K562 (cell line): Measurements from ENCODE around the gene DUS1L. TPM values are rescaled to one million over a fixed set of nuclear protein-coding genes. Genes with fewer than 3 reads are reported as not detected.

Experiments
- AFF4 ChIP-seq: sonication (generic); formaldehyde crosslinking; IDR thresholded peaks from 2 replicates; pipeline ENCODE4 v1.8.0; 2023; ENCODE audit warnings: mild to moderate bottlenecking, missing genetic modification reagents
- CHAMP1 ChIP-seq: fragments of 450-650 bp; IDR thresholded peaks from 2 replicates; pipeline ENCODE4 v1.6.1; 2016; ENCODE audit warnings: mild to moderate bottlenecking
- DMBX1 ChIP-seq: fragments of 250-450 bp; sonication (Bioruptor Pico); IDR thresholded peaks from 2 replicates; pipeline ENCODE4 v1.8.0; 2022; ENCODE audit warnings: inconsistent platforms, mild to moderate bottlenecking, moderate library complexity, borderline replicate concordance
- MEF2D ChIP-seq: conservative IDR thresholded peaks from 2 replicates; pipeline ENCODE4 v1.6.1; 2016; ENCODE audit warnings: low read depth, missing genetic modification characterization, missing compliant biosample characterization
- ZNF318 ChIP-seq, 2 experiments: fragments of 450-650 bp; IDR thresholded peaks; 2 replicates each; pipeline ENCODE4 v1.6.1; 2016; ENCODE audit warnings: mild to moderate bottlenecking in 2 of 2, borderline replicate concordance in 1 of 2, low read depth in 1 of 2, moderate library complexity in 1 of 2
- polyA plus RNA-seq, 8 experiments: library from polyadenylated mRNA; depleted of rRNA in 4 of 8; stranded (reverse) in 5 of 8; unstranded in 3 of 8; fragments of >200 nt; fragmentation: Nextera tagmentation in 2 of 8; fragmentation: Illumina TruSeq in 1 of 8; extraction: Ambion mirVana in 2 of 8; extraction: Trizol in 1 of 8; gene quantifications; 2 replicates each; pipeline versions ENCODE4 v1.2.1 to v1.2.3, GENCODE V29; 2011 to 2014; ENCODE audit warnings: inconsistent platforms in 1 of 8, missing spikeins in 1 of 8
- total RNA-seq, 7 experiments: library from RNA; depleted of rRNA in 6 of 7; stranded (reverse); fragments of >200 nt in 6 of 7; fragmentation: Illumina TruSeq in 2 of 7; extraction: Trizol in 2 of 7; gene quantifications; 2 replicates each; pipeline versions ENCODE4 v1.2.1 to v1.2.3, GENCODE V29; 2011 to 2021; ENCODE audit warnings: low replicate concordance in 1 of 7
- TF ChIP-seq, protein P1 (sequence below): fragments of 450-650 bp; IDR thresholded peaks from 2 replicates; pipeline ENCODE4 v1.6.1; 2018; ENCODE audit not compliant: partially characterized antibody

DUS1L gene
- total and polyA plus RNA-seq, 9 of the 15 experiments (the other 6 are each of a cell fraction or from before 2014, with no cell fraction given): 7.8 to 210 (median 83.9) TPM

DNA sequence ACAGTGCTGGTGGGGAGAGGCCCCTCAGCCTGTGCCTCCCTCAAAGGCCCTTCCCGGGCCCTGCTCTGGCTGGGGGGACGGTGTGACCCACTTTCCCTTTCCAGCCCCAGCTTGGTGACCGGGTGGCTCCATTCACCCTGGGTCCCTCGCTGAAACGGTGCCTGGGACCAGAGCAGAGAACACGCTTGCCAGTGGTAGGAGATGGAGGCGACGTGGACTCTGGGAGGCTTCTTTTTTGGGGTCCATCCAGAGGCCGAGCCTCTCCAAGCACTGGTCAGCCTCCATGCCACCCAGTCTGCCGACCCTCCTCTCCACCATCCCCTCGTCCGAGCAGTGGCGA is 50.7 kb downstream of the DUS1L start (continued):
- TF ChIP-seq, protein P1, sequence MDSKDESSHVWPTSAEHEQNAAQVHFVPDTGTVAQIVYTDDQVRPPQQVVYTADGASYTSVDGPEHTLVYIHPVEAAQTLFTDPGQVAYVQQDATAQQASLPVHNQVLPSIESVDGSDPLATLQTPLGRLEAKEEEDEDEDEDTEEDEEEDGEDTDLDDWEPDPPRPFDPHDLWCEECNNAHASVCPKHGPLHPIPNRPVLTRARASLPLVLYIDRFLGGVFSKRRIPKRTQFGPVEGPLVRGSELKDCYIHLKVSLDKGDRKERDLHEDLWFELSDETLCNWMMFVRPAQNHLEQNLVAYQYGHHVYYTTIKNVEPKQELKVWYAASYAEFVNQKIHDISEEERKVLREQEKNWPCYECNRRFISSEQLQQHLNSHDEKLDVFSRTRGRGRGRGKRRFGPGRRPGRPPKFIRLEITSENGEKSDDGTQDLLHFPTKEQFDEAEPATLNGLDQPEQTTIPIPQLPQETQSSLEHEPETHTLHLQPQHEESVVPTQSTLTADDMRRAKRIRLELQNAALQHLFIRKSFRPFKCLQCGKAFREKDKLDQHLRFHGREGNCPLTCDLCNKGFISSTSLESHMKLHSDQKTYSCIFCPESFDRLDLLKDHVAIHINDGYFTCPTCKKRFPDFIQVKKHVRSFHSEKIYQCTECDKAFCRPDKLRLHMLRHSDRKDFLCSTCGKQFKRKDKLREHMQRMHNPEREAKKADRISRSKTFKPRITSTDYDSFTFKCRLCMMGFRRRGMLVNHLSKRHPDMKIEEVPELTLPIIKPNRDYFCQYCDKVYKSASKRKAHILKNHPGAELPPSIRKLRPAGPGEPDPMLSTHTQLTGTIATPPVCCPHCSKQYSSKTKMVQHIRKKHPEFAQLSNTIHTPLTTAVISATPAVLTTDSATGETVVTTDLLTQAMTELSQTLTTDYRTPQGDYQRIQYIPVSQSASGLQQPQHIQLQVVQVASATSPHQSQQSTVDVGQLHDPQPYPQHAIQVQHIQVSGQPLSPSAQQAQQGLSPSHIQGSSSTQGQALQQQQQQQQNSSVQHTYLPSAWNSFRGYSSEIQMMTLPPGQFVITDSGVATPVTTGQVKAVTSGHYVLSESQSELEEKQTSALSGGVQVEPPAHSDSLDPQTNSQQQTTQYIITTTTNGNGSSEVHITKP: no peak
- TF ChIP-seq AFF4 (CRISPR knock-in tag): no peak
- no peak for TF ChIP-seq ZNF318 (IDR thresholded peaks at IDR 0.05; ENCODE audit: borderline replicate concordance in 1 of 2, low read depth in 1 of 2)
- no peak for TF ChIP-seq MEF2D
- no peak for TF ChIP-seq CHAMP1
- TF ChIP-seq DMBX1: no peak
- TF ChIP-seq, all 486 proteins: peak for 0
